LNCaP clone FGC (cell line): ENCODE results near the gene INPP5D.

Experiments
- DNase-seq: peaks from one replicate; pipeline ENCODE4 v3.0.0-alpha.2; 2011; ENCODE audit warnings: low read depth
- H3K4me3 ChIP-seq: 2 replicates; pipeline ENCODE4 v1.5.1; 2011; ENCODE audit warnings: mild to moderate bottlenecking, low read depth, low read length, control low read depth
- TF ChIP-seq, protein P1 (sequence below): IDR thresholded peaks from 2 replicates; pipeline ENCODE4 v1.5.1; 2012; ENCODE audit warnings: mild to moderate bottlenecking; ENCODE audit not compliant: control insufficient read depth, insufficient read depth; ENCODE audit errors: extremely low read depth

Gene INPP5D

GRCh38 chr2:233100192-233100998 is 40.3 kb downstream of the INPP5D start:
- TF ChIP-seq, protein P1, sequence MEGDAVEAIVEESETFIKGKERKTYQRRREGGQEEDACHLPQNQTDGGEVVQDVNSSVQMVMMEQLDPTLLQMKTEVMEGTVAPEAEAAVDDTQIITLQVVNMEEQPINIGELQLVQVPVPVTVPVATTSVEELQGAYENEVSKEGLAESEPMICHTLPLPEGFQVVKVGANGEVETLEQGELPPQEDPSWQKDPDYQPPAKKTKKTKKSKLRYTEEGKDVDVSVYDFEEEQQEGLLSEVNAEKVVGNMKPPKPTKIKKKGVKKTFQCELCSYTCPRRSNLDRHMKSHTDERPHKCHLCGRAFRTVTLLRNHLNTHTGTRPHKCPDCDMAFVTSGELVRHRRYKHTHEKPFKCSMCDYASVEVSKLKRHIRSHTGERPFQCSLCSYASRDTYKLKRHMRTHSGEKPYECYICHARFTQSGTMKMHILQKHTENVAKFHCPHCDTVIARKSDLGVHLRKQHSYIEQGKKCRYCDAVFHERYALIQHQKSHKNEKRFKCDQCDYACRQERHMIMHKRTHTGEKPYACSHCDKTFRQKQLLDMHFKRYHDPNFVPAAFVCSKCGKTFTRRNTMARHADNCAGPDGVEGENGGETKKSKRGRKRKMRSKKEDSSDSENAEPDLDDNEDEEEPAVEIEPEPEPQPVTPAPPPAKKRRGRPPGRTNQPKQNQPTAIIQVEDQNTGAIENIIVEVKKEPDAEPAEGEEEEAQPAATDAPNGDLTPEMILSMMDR: no peak
- H3K4me3 ChIP-seq: no peak overlapping the region
- no peak for DNase-seq

GRCh38 chr2:233101141-233101540 is 41.0 kb downstream of the INPP5D start:
- no peak overlapping the region for H3K4me3 ChIP-seq
- DNase-seq: no peak
- TF ChIP-seq, protein P1: no peak

DNA sequence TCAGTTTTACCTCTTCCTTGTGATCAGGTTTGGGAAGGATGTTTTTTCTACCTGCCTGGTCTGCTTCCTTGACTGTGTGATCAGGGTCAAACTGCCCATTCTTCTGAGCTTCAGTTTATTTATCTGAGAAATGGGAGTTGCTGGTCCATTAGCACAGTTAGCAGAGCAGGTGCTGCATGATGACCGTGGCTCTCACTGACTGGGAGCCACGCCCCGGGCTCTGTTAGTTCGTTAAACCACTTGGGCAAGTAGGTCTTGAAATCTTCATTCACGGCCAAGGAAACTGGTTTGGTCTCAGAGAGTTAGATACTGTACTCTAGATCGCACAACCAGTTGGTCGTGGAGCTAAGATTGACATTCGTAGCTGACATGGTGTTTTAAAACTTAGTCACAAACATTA is 41.7 kb downstream of the INPP5D start:
- TF ChIP-seq, protein P1: no peak
- H3K4me3 ChIP-seq: no peak overlapping the region

DNA sequence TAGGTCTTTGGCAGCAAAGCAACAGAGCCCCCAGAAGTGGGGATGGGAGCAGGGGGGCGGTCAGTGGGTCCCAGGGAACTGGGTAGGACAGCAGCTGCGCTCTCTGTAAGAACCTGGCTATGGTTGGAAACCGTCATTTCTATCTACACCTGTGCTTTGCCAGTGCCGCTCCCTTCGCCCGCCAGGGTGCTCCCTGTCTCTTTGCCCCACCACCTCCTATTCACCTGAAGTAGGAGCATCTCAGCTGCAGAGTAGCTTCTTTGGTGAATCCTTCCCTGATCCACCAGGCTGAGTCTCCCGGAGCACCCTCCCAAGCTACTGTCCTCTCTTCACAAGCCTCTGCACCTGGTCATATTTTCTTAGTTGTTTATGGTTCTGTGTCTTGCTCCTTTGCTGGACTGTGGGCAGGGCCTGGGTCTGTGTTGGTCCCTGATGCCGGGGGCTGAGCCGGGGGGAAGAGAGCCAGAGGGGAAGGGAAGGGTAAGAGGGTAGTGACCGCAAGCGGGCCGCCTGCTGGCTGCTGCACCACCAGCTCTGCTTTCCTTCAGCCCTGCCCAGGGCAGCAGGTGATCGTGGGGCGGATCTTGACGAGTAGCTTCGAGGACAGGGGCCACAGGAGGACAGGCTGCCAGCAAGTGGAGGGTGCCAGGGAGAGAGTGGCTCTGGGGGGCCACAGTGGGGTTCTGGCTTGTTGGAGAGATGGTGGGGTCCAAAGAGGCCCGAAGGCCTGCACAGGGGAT is 45.2 kb downstream of the INPP5D start:
- TF ChIP-seq, protein P1: no peak
- H3K4me3 ChIP-seq: no peak overlapping the region
- no peak for DNase-seq

More for the DNA sequence above, 41.7 kb downstream of the INPP5D start:
- no peak for DNase-seq

GRCh38 chr2:233105930-233106329 is 45.8 kb downstream of the INPP5D start:
- TF ChIP-seq, protein P1: no peak
- H3K4me3 ChIP-seq: no peak overlapping the region
- no peak for DNase-seq

GRCh38 chr2:233107011-233107410 is 46.9 kb downstream of the INPP5D start:
- no peak for DNase-seq
- TF ChIP-seq, protein P1: no peak
- no peak overlapping the region for H3K4me3 ChIP-seq
